Liver (tissue), 9 donors: Measurements from ENCODE around the gene AKAP13. TPM values are rescaled to one million over a fixed set of nuclear protein-coding genes. Genes with fewer than 3 reads are reported as not detected.

Experiments
- DNase-seq: peaks from one replicate; pipeline ENCODE4 v3.0.0-alpha.2; 2017; ENCODE audit warnings: low spot score
- H3K27ac ChIP-seq, 2 donors: one replicate each; pipeline ENCODE4 v1.7.0; 2013; ENCODE audit warnings: inconsistent platforms in 2 of 2, low read length in 2 of 2, control low read depth in 1 of 2, low read depth in 1 of 2, mild to moderate bottlenecking in 1 of 2
- H3K27me3 ChIP-seq, 4 donors: one replicate each; pipeline versions ENCODE4 v1.6.1 to v1.7.0; 2013; ENCODE audit warnings: low read length in 3 of 4, inconsistent platforms in 1 of 4, mild to moderate bottlenecking in 1 of 4, moderate library complexity in 1 of 4; ENCODE audit not compliant: control insufficient read depth in 4 of 4, insufficient read depth in 4 of 4
- H3K36me3 ChIP-seq, 4 donors: one replicate each; pipeline versions ENCODE4 v1.6.1 to v1.7.0; 2013; ENCODE audit warnings: low read length in 3 of 4, mild to moderate bottlenecking in 3 of 4, low read depth in 1 of 4, moderate library complexity in 1 of 4; ENCODE audit not compliant: control insufficient read depth in 4 of 4, insufficient read depth in 3 of 4
- H3K4me1 ChIP-seq, 4 donors: one replicate each; pipeline versions ENCODE4 v1.6.1 to v1.7.0; 2013; ENCODE audit warnings: low read length in 3 of 4, mild to moderate bottlenecking in 3 of 4, moderate library complexity in 1 of 4; ENCODE audit not compliant: control insufficient read depth in 4 of 4, insufficient read depth in 4 of 4
- H3K4me3 ChIP-seq, 3 donors: one replicate each; pipeline versions ENCODE4 v1.6.1 to v1.7.0; 2013; ENCODE audit warnings: low read length in 3 of 3, control low read depth in 1 of 3, low read depth in 1 of 3, mild to moderate bottlenecking in 1 of 3
- H3K9ac ChIP-seq, 2 donors: one replicate each; pipeline ENCODE4 v1.7.0; 2013; ENCODE audit warnings: low read length in 2 of 2, mild to moderate bottlenecking in 2 of 2, moderate library complexity in 2 of 2, control low read depth in 1 of 2, low read depth in 1 of 2
- H3K9me3 ChIP-seq, 4 donors: one replicate each; pipeline versions ENCODE4 v1.6.1 to v1.7.0; 2013; ENCODE audit warnings: low read length in 3 of 4; ENCODE audit not compliant: control insufficient read depth in 4 of 4
- EGR1 ChIP-seq, 2 donors: IDR thresholded peaks; 2 replicates each; pipeline ENCODE4 v1.6.1; 2016 to 2018; ENCODE audit warnings: antibody characterized with exemption in 2 of 2, low read depth in 2 of 2
- FOXA1 ChIP-seq: IDR thresholded peaks from 2 replicates; pipeline ENCODE4 v1.6.1; 2016; ENCODE audit warnings: antibody characterized with exemption
- FOXA2 ChIP-seq: IDR thresholded peaks from 2 replicates; pipeline ENCODE4 v1.6.1; 2016; ENCODE audit warnings: antibody characterized with exemption
- GABPA ChIP-seq, 2 donors: IDR thresholded peaks in 1 of 2; conservative IDR thresholded peaks in 1 of 2; 2 replicates each; pipeline ENCODE4 v1.6.1; 2016; ENCODE audit warnings: antibody characterized with exemption in 2 of 2, mild to moderate bottlenecking in 1 of 2, moderate library complexity in 1 of 2
- HNF4A ChIP-seq, 2 donors: conservative IDR thresholded peaks; 2 replicates each; pipeline ENCODE4 v1.6.1; 2016; ENCODE audit warnings: antibody characterized with exemption in 2 of 2, mild to moderate bottlenecking in 2 of 2
- HNF4G ChIP-seq: IDR thresholded peaks from 2 replicates; pipeline ENCODE4 v1.6.1; 2016; ENCODE audit warnings: antibody characterized with exemption
- JUND ChIP-seq, 2 donors: IDR thresholded peaks; 2 replicates each; pipeline ENCODE4 v1.6.1; 2016; ENCODE audit warnings: antibody characterized with exemption in 2 of 2
- NR2F2 ChIP-seq: IDR thresholded peaks from 2 replicates; pipeline ENCODE4 v1.6.1; 2016; ENCODE audit warnings: antibody characterized with exemption
- RAD21 ChIP-seq, 2 donors: IDR thresholded peaks; 2 replicates each; pipeline ENCODE4 v1.6.1; 2016; ENCODE audit warnings: antibody characterized with exemption in 2 of 2, mild to moderate bottlenecking in 2 of 2
- SP1 ChIP-seq: IDR thresholded peaks from 2 replicates; pipeline ENCODE4 v1.6.1; 2018; ENCODE audit warnings: antibody characterized with exemption, mild to moderate bottlenecking
- TAF1 ChIP-seq: conservative IDR thresholded peaks from 2 replicates; pipeline ENCODE4 v1.6.1; 2016; ENCODE audit warnings: antibody characterized with exemption, mild to moderate bottlenecking
- YY1 ChIP-seq: IDR thresholded peaks from 2 replicates; pipeline ENCODE4 v1.6.1; 2016; ENCODE audit warnings: antibody characterized with exemption, mild to moderate bottlenecking
- WGBS: extraction: QIAGEN DNeasy Blood & Tissue Kit; methylation state at CpG from one replicate; pipeline ENCODE4 v1.1.7; 2013; 5-methylcytosine and 5-hydroxymethylcytosine counted together
- polyA plus RNA-seq, 2 donors: library from polyadenylated mRNA; stranded (reverse) in 1 of 2; unstranded in 1 of 2; fragments of 200-250 nt in 1 of 2; fragments of >200 nt in 1 of 2; fragmentation: Nextera tagmentation in 1 of 2; extraction: Ambion mirVana in 1 of 2; gene quantifications; one replicate each; pipeline versions ENCODE4 v1.2.1 to v1.2.3, GENCODE V29; 2013 to 2015
- total RNA-seq, 2 donors: library from RNA; depleted of rRNA; stranded (reverse); fragments of >200 nt; gene quantifications; one replicate each; pipeline ENCODE4 v1.2.3, GENCODE V29; 2014
- TF ChIP-seq, protein P1 (sequence below): IDR thresholded peaks from 2 replicates; pipeline ENCODE4 v1.6.1; 2016; ENCODE audit warnings: antibody characterized with exemption, mild to moderate bottlenecking
- TF ChIP-seq, protein P2 (sequence below): IDR thresholded peaks from 2 replicates; pipeline ENCODE4 v1.6.1; 2016; ENCODE audit warnings: antibody characterized with exemption
- TF ChIP-seq, protein P3 (sequence below): fragments of 150-350 bp; IDR thresholded peaks from 2 replicates; pipeline ENCODE4 v1.5.1; 2017; ENCODE audit warnings: improper control_type of control experiment, low read depth, low read length; ENCODE audit not compliant: missing input control
- TF ChIP-seq, protein P4 (sequence below): IDR thresholded peaks from 2 replicates; pipeline ENCODE4 v1.6.1; 2016; ENCODE audit warnings: antibody characterized with exemption
- donor health status: healthy.
- donor health status: healthy.
- donor health status: healthy.
- donor health status: healthy.
- donor health status: healthy.

Gene AKAP13
- total and polyA plus RNA-seq, 4 donors = 18.6 to 92.3 (median 37.4) TPM

DNA sequence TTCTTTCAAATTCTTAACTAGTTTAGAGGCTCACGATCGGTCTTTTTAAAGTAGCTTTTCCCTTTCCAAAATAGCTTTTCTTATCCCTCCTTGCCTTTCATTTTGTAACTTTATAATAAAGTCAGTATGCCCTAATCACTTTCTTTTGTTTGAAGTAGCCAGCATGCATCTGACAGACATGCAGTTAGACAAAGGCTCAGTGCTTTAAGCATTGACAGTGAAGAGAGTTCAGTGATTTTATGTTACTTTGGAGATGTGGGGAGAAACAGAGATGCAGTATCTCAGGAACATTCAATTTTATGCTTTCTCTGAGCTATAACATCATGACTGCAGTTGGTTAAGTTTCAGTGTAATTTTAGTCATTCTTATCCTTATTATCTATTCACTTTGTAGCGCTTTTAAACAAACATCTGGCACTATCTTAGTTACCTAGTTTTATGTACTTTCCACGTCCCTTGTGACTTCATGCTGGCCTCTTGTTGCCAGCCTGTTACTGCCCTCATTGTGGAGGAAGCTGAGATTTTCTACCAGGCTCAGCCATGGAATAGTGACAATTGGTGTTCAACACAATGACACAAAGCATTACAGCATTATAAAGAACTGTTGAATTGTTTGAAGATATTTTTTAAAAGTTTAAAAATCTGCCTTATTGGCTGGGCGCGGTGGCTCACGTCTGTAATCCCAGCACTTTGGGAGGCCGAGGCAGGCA, 90.3 kb downstream of the AKAP13 start:
- Histone ChIP-seq H3K9me3 (no peaks in the 10 kb centered on the region), H3K27ac (no peak overlapping the region), H3K4me1 (peaks cover 0 to 6% (median under 1%) of the 10 kb centered on the region in 4 donors), H3K36me3 (no peaks in the 10 kb centered on the region), H3K4me3 (no peak overlapping the region), H3K9ac (no peak overlapping the region), H3K27me3 (no peaks in the 10 kb centered on the region)
- no peak for DNase-seq
- TF ChIP-seq HNF4A (conservative IDR thresholded peaks at IDR 0.05) (no peak), SP1 (no peak), NR2F2 (no peak), EGR1 (IDR thresholded peaks at IDR 0.05; ENCODE audit: low read depth in 2 of 2) (no peak), FOXA1 (no peak), TAF1 (no peak), FOXA2 (no peak), JUND (IDR thresholded peaks at IDR 0.05) (no peak), HNF4G (no peak)
- TF ChIP-seq, protein P1, sequence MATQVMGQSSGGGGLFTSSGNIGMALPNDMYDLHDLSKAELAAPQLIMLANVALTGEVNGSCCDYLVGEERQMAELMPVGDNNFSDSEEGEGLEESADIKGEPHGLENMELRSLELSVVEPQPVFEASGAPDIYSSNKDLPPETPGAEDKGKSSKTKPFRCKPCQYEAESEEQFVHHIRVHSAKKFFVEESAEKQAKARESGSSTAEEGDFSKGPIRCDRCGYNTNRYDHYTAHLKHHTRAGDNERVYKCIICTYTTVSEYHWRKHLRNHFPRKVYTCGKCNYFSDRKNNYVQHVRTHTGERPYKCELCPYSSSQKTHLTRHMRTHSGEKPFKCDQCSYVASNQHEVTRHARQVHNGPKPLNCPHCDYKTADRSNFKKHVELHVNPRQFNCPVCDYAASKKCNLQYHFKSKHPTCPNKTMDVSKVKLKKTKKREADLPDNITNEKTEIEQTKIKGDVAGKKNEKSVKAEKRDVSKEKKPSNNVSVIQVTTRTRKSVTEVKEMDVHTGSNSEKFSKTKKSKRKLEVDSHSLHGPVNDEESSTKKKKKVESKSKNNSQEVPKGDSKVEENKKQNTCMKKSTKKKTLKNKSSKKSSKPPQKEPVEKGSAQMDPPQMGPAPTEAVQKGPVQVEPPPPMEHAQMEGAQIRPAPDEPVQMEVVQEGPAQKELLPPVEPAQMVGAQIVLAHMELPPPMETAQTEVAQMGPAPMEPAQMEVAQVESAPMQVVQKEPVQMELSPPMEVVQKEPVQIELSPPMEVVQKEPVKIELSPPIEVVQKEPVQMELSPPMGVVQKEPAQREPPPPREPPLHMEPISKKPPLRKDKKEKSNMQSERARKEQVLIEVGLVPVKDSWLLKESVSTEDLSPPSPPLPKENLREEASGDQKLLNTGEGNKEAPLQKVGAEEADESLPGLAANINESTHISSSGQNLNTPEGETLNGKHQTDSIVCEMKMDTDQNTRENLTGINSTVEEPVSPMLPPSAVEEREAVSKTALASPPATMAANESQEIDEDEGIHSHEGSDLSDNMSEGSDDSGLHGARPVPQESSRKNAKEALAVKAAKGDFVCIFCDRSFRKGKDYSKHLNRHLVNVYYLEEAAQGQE = no peak
- TF ChIP-seq, protein P2, sequence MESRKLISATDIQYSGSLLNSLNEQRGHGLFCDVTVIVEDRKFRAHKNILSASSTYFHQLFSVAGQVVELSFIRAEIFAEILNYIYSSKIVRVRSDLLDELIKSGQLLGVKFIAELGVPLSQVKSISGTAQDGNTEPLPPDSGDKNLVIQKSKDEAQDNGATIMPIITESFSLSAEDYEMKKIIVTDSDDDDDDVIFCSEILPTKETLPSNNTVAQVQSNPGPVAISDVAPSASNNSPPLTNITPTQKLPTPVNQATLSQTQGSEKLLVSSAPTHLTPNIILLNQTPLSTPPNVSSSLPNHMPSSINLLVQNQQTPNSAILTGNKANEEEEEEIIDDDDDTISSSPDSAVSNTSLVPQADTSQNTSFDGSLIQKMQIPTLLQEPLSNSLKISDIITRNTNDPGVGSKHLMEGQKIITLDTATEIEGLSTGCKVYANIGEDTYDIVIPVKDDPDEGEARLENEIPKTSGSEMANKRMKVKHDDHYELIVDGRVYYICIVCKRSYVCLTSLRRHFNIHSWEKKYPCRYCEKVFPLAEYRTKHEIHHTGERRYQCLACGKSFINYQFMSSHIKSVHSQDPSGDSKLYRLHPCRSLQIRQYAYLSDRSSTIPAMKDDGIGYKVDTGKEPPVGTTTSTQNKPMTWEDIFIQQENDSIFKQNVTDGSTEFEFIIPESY = no peak
- WGBS = 77% methylated on average over 8 of the region's 8 CpGs

DNA sequence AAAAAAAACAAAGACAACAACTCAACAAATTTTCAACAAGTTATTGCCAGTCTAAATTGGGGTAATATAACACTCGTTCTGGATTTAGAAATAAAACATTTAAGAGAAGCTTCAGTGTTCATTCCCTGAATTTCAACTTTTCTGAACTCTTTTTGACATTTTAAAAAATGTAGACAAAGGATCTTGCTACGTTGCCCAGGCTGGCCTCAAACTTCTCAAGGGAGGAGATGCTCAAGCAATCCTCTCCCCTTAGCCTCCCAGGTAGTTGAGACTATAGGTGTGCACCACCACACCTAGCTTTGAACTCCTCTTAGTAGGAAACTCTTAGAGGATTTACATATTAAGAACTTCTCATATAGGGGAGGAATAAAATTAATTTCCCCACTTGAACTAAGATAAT, 91.9 kb downstream of the AKAP13 start:
- 96% methylated on average over 2 of the region's 2 CpGs for WGBS
- Histone ChIP-seq H3K27ac (no peak overlapping the region), H3K36me3 (no peaks in the 10 kb centered on the region), H3K4me3 (no peak overlapping the region), H3K4me1 (peaks cover 0 to 6% (median under 1%) of the 10 kb centered on the region in 4 donors), H3K9me3 (no peaks in the 10 kb centered on the region), H3K27me3 (no peaks in the 10 kb centered on the region), H3K9ac (no peak overlapping the region)
- DNase-seq = no peak
- no peak for TF ChIP-seq SP1
- TF ChIP-seq, protein P2 = no peak
- no peak for TF ChIP-seq HNF4A (conservative IDR thresholded peaks at IDR 0.05)
- TF ChIP-seq, protein P1 = no peak
- TF ChIP-seq FOXA2 = no peak
- TF ChIP-seq, protein P3, sequence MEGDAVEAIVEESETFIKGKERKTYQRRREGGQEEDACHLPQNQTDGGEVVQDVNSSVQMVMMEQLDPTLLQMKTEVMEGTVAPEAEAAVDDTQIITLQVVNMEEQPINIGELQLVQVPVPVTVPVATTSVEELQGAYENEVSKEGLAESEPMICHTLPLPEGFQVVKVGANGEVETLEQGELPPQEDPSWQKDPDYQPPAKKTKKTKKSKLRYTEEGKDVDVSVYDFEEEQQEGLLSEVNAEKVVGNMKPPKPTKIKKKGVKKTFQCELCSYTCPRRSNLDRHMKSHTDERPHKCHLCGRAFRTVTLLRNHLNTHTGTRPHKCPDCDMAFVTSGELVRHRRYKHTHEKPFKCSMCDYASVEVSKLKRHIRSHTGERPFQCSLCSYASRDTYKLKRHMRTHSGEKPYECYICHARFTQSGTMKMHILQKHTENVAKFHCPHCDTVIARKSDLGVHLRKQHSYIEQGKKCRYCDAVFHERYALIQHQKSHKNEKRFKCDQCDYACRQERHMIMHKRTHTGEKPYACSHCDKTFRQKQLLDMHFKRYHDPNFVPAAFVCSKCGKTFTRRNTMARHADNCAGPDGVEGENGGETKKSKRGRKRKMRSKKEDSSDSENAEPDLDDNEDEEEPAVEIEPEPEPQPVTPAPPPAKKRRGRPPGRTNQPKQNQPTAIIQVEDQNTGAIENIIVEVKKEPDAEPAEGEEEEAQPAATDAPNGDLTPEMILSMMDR = no peak
- no peak for TF ChIP-seq RAD21 (IDR thresholded peaks at IDR 0.05)
- TF ChIP-seq YY1 = no peak
- TF ChIP-seq, protein P4, sequence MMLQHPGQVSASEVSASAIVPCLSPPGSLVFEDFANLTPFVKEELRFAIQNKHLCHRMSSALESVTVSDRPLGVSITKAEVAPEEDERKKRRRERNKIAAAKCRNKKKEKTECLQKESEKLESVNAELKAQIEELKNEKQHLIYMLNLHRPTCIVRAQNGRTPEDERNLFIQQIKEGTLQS = no peak
- no peak for TF ChIP-seq JUND (IDR thresholded peaks at IDR 0.05)
- no peak for TF ChIP-seq GABPA (IDR thresholded peaks at IDR 0.05 in 1 of 2, conservative IDR thresholded peaks at IDR 0.05 in 1 of 2)
